Caco-2 (cell line): ENCODE measurements around the gene PFKFB3. TPM values are rescaled to one million over a fixed set of nuclear protein-coding genes. Genes with fewer than 3 reads are reported as not detected.
A peak's percentile ranks its signal among the peaks of the same experiment; 100 is the strongest.

Experiments used
- BruUV-seq: library from RNA; stranded (reverse); fragments of 400-500 nt; replicated peaks from 2 replicates; lab custom pipeline; 2021; lab: Mats Ljungman, UMichigan
- CTCF ChIA-PET: fragments of 300-600 bp; sonication (Branson Sonifier 250); formaldehyde crosslinking; loops from one replicate; lab custom pipeline; 2022; ENCODE audit warnings: antibody characterized with exemption; lab: Charles Lee
- POLR2A ChIA-PET: fragments of 300-600 bp; sonication (Branson Sonifier 250); formaldehyde crosslinking; loops from one replicate; lab custom pipeline; 2022; ENCODE audit warnings: antibody characterized with exemption; lab: Charles Lee
- DNase-seq, 2 experiments: peaks; one replicate each; pipeline versions ENCODE4 v3.0.0 to v3.0.0-alpha.2; 2020 to 2022
- H3K27me3 ChIP-seq: replicated peaks from 2 replicates; pipeline ENCODE4 v1.6.0; 2011; ENCODE audit warnings: low read length; ENCODE audit not compliant: control insufficient read depth, insufficient read depth
- H3K36me3 ChIP-seq: 2 replicates; pipeline ENCODE4 v1.5.1; 2011; ENCODE audit warnings: low read length; ENCODE audit not compliant: control insufficient read depth, insufficient read depth
- H3K4me1 ChIP-seq: fragments of 250-450 bp; sonication (Bioruptor Pico); 2 replicates; pipeline ENCODE4 v1.5.1; 2020; ENCODE audit warnings: mild to moderate bottlenecking
- H3K4me3 ChIP-seq: 2 replicates; pipeline ENCODE4 v1.5.1; 2011; ENCODE audit warnings: low read depth, mild to moderate bottlenecking, control low read depth, low read length
- H3K9me3 ChIP-seq: fragments of 250-450 bp; sonication (Bioruptor Pico); 2 replicates; pipeline ENCODE4 v1.5.1; 2020; ENCODE audit warnings: mild to moderate bottlenecking, moderate library complexity
- H3K27ac Mint-ChIP-seq: one replicate; pipeline ENCODE4 v1.8.0; 2022; ENCODE audit warnings: mixed read lengths; ENCODE audit not compliant: unreplicated experiment
- H3K27me3 Mint-ChIP-seq: one replicate; pipeline ENCODE4 v1.8.0; 2022; ENCODE audit warnings: mixed read lengths; ENCODE audit not compliant: insufficient read depth, unreplicated experiment
- H3K36me3 Mint-ChIP-seq: one replicate; pipeline ENCODE4 v1.8.0; 2022; ENCODE audit warnings: mild to moderate bottlenecking, mixed read lengths; ENCODE audit not compliant: insufficient read depth, unreplicated experiment
- H3K4me1 Mint-ChIP-seq: one replicate; pipeline ENCODE4 v1.8.0; 2022; ENCODE audit warnings: low read depth, mixed read lengths; ENCODE audit not compliant: unreplicated experiment
- H3K4me3 Mint-ChIP-seq: one replicate; pipeline ENCODE4 v1.8.0; 2022; ENCODE audit warnings: mild to moderate bottlenecking, moderate library complexity, mixed read lengths; ENCODE audit not compliant: unreplicated experiment
- H3K9me3 Mint-ChIP-seq: one replicate; pipeline ENCODE4 v1.8.0; 2022; ENCODE audit warnings: mixed read lengths; ENCODE audit not compliant: unreplicated experiment
- intact Hi-C: fragments of 100-400 bp; cut with micrococcal nuclease; formaldehyde crosslinking; loops from one replicate; pipeline ENCODE4 v1.10.0; 2022; ENCODE audit not compliant: unreplicated experiment
- total RNA-seq: library from RNA; stranded (reverse); gene quantifications from 2 replicates; pipeline ENCODE4 v1.2.3, GENCODE V29; 2022
- TF ChIP-seq, protein P1 (sequence below), 2 experiments: fragments of 200-600 bp in 1 of 2; IDR thresholded peaks; 1 replicate in 1 of 2; 2 replicates in 1 of 2; pipeline versions ENCODE4 v1.5.1 to v1.8.0; 2011 to 2022; ENCODE audit warnings: antibody characterized with exemption in 1 of 2, control low read depth in 1 of 2, inconsistent platforms in 1 of 2, low read depth in 1 of 2, low read length in 1 of 2, mild to moderate bottlenecking in 1 of 2, moderate library complexity in 1 of 2; ENCODE audit not compliant: insufficient read depth in 1 of 2, severe bottlenecking in 1 of 2, unreplicated experiment in 1 of 2

PFKFB3 gene
- total RNA-seq, 1 experiment from 2014 or later = 33.0 TPM

DNA sequence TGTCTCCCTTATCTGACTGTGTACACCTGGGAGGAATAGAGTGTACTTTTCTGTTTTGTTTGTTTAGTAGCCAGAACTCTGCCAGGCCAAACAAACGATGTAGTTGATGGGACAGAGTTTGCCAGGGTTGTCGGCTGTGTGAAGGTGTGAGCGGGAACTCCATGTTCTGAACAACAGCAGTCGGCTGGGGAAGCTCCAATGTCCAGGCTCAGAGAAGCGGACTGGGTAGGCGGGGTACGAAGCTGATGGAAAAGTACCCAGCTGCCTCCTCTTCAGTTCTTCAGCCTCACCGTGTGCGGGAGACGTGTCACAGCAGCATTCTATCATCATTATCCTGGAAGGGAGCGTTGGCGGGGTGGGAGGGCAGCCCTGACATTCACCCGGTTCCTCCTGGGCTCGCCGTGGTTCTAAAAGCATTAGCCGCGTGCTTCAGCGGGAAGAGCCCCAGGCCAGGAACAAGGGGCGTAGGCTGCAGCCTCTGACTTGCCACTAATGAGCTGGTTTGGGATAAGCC lies 52.9 kb downstream of the PFKFB3 start:
- Mint-ChIP-seq H3K4me3 (no peak overlapping the region), H3K4me1 (peaks cover 7% of the 10 kb centered on the region), H3K27ac (no peak overlapping the region), H3K9me3 (peaks cover 15% of the 10 kb centered on the region), H3K27me3 (no peaks in the 10 kb centered on the region), H3K36me3 (no peaks in the 10 kb centered on the region)
- DNase-seq = no peak
- H3K36me3 ChIP-seq = no peaks in the 10 kb centered on the region; the same call in 1 of the 2 replicates
- POLR2A ChIA-PET = no interaction called here
- CTCF ChIA-PET = interaction anchor here (1.2 kb wide), 1 partner anchor 146 kb away, joined by 7 read pairs; no protein-coding TSS in a partner anchor
- no peaks in the 10 kb centered on the region for H3K9me3 ChIP-seq
- no peaks in the 10 kb centered on the region for H3K27me3 ChIP-seq
- H3K4me3 ChIP-seq = no peak overlapping the region
- TF ChIP-seq, protein P1, sequence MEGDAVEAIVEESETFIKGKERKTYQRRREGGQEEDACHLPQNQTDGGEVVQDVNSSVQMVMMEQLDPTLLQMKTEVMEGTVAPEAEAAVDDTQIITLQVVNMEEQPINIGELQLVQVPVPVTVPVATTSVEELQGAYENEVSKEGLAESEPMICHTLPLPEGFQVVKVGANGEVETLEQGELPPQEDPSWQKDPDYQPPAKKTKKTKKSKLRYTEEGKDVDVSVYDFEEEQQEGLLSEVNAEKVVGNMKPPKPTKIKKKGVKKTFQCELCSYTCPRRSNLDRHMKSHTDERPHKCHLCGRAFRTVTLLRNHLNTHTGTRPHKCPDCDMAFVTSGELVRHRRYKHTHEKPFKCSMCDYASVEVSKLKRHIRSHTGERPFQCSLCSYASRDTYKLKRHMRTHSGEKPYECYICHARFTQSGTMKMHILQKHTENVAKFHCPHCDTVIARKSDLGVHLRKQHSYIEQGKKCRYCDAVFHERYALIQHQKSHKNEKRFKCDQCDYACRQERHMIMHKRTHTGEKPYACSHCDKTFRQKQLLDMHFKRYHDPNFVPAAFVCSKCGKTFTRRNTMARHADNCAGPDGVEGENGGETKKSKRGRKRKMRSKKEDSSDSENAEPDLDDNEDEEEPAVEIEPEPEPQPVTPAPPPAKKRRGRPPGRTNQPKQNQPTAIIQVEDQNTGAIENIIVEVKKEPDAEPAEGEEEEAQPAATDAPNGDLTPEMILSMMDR (IDR thresholded peaks at IDR 0.05; ENCODE audit: insufficient read depth in 1 of 2, low read depth in 1 of 2, low read length in 1 of 2, severe bottlenecking in 1 of 2, unreplicated experiment in 1 of 2) = no peak
- H3K4me1 ChIP-seq = no peaks in the 10 kb centered on the region
- BruUV-seq = no TSS peak
- intact Hi-C loops = no loop called here

GRCh38 chr10:6256439-6256838 lies 53.7 kb downstream of the PFKFB3 start:
- ChIA-PET CTCF (interaction anchor here (1.2 kb wide), 1 partner anchor 145 kb away, joined by 7 read pairs; no protein-coding TSS in a partner anchor), POLR2A (no interaction called here)
- Histone ChIP-seq H3K9me3 (peaks cover 4% of the 10 kb centered on the region; the same call in 1 of the 2 replicates), H3K4me1 (no peaks in the 10 kb centered on the region), H3K36me3 (no peaks in the 10 kb centered on the region; the same call in 1 of the 2 replicates), H3K27me3 (no peaks in the 10 kb centered on the region), H3K4me3 (no peak overlapping the region)
- Mint-ChIP-seq H3K27ac (no peak overlapping the region), H3K36me3 (no peaks in the 10 kb centered on the region), H3K27me3 (no peaks in the 10 kb centered on the region), H3K4me1 (peaks cover 7% of the 10 kb centered on the region), H3K9me3 (peaks cover 15% of the 10 kb centered on the region), H3K4me3 (no peak overlapping the region)
- peak in 1 of 2 experiments; percentile 29 for DNase-seq
- BruUV-seq = no TSS peak
- TF ChIP-seq, protein P1 (IDR thresholded peaks at IDR 0.05; ENCODE audit: insufficient read depth in 1 of 2, low read depth in 1 of 2, low read length in 1 of 2, severe bottlenecking in 1 of 2, unreplicated experiment in 1 of 2) = peak in 1 of 2 experiments; percentile 30
- intact Hi-C loops = no loop called here

DNA sequence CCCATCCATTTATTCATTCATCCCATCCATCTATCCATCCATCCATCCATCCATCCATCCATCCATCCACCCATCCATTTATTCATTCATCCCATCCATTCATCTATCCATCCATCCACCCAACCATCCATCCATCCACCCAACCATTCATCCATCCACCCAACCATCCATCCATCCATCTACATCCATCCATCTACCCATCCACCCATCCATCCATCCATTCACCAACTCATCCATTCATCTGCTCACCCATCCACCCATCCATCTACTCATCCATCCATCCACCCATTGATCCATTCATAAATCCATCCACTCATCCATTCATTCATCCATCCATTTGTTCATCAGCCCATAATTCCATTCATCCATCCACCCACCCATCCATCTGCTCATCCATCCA lies 56.4 kb downstream of the PFKFB3 start:
- TF ChIP-seq, protein P1 (IDR thresholded peaks at IDR 0.05; ENCODE audit: insufficient read depth in 1 of 2, low read depth in 1 of 2, low read length in 1 of 2, severe bottlenecking in 1 of 2, unreplicated experiment in 1 of 2) = no peak
- no peak overlapping the region for H3K4me3 Mint-ChIP-seq
- H3K36me3 Mint-ChIP-seq = peaks cover 5% of the 10 kb centered on the region
- H3K4me1 Mint-ChIP-seq = peaks cover 7% of the 10 kb centered on the region
- ChIA-PET POLR2A (no interaction called here), CTCF (no interaction called here)
- Histone ChIP-seq H3K4me1 (no peaks in the 10 kb centered on the region), H3K36me3 (no peaks in the 10 kb centered on the region; the same call in 1 of the 2 replicates), H3K27me3 (no peaks in the 10 kb centered on the region), H3K9me3 (peaks cover 21% of the 10 kb centered on the region), H3K4me3 (no peak overlapping the region)
- H3K27me3 Mint-ChIP-seq = no peaks in the 10 kb centered on the region
- no TSS peak for BruUV-seq
- H3K9me3 Mint-ChIP-seq = peaks cover 27% of the 10 kb centered on the region
- H3K27ac Mint-ChIP-seq = no peak overlapping the region
- DNase-seq = no peak
- intact Hi-C loops = no loop called here
